Activated CD4-positive, alpha-beta T cell treated with anti-CD3 and anti-CD28 coated beads for 4 hours (primary cell): ENCODE data around the gene KLK12.

Experiments used
- DNase-seq, 2 donors: peaks; one replicate each; pipeline ENCODE4 v3.0.0-alpha.2; 2020

Gene KLK12, protein sequence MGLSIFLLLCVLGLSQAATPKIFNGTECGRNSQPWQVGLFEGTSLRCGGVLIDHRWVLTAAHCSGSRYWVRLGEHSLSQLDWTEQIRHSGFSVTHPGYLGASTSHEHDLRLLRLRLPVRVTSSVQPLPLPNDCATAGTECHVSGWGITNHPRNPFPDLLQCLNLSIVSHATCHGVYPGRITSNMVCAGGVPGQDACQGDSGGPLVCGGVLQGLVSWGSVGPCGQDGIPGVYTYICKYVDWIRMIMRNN

DNA sequence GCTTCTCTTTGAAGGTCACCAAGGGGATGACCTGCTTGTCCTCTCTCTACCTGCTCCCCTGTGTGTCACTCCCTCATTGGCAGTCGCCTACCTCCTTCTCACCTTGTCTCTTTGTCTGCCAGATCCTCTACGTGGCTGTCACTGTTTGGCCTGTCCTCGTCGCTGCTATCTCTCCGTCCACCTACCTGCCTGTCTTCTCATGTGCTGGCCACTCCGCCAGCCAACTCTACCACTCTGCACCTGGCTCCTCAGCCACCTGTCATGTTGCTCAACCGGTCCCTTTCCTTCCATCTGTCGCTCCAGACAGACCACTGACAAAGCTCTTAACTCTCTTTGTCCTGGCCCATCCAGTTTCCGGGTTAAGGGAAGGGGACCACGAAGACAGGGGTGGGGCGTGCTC, at the start of gene KLK12:
TSS of gene KLK12 (minus strand) at position 299 of the 400 bp plus-strand sequence. CDS start 381 bp downstream, outside the sequence.
- DNase-seq: no peak

DNA sequence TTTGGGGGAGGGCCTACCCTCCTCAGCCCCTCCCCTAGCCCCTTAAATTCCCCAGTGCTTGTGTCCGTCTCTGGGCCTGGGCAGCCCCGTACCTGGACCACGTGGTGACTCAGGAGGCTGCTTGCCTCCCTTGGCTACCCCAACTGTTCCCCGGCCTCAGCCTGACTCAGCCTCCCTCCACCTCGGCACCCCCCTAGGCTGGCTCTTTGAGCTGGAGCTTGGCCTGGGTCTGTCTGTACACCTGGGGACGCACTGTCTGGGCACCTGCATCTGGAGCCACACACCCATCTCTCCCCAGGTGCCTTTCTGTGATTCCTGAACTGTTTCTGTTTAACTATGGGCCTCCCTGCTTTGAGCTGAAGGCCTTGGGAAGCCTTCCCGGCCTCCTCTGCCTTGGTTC, 49.7 kb upstream of the KLK12 start:
- DNase-seq: no peak

DNA sequence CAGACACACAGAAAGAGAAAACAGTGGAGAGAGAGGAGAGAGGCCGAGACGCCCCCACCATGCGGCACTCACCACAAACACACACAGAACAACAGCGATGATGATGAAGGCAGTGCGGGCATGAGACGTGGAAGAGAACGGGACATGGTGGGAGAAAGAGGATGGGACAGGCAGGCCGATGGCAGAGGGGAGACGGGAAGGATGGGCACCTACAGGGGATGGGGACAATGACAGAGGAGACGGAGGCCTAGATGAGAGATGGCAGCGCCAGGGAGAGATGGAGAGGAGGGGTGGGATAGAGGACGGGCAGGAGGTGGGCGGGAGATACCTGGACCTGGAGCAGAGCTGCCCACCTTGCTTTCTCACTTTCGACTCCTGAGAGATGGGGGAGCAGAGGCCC, 49.0 kb upstream of the KLK12 start:
- DNase-seq: no peak

DNA sequence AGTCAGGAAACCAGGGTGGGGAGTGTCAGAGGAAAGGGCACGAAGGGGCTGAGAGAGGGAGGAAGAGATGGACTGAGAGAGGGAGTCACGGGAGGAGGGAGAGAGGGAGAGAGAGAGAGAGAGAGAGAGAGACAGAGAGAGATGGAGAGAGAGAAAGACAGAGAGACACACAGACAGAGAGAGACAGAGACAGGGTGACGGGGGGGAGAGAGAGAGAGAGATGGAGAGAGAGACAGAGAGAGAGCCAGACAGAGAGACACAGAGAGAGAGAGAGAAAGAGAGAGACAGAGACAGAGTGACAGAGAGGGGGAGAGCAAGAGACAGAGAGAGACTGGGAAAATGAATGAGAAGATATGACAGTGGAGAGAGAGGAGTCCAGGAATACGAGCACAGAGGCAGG, 48.4 kb upstream of the KLK12 start:
- DNase-seq: no peak

DNA sequence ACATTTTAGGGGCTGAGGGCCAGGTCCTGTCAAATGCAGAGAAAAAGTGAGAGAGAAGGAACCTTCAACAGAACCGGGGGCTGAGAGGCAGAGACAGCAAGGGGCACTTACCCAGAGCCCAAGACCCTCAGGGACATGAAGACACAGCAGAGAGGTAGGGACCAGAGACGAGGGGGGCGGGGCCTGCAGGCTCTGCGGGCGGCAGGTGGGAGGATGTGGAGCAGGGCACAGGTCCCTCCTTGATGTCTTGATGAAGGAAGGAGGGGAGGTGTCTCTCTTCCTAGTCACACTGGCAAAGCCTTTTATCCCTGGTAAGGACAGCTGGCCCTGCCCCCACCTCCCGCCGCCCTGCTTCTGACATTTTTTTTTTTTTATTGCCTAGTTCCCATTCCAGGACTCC, 47.8 kb upstream of the KLK12 start, which contains the start of gene KLK14:
TSS of gene KLK14 (minus strand) at position 277 of the 400 bp plus-strand sequence. CDS start at position 4, 273 bp downstream.
- DNase-seq: no peak

DNA sequence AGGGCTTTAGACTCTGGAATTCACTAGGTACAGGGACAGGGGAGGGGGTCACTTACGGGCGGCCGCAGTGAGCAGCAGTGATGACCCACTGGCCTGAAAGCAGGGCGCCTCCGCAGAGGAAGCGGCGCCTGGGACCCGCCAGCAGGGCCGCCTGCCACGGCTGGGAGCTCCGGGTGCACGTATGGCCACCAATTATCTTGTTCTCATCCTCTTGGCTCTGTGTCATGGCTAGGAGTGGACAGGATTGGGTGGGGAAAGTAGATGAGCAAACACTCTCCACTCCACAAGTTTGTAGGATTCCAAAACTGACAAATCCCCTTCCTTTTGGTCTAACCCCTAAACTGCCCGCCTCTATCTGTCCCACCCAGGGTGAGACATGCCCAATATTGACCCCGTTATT, 46.7 kb upstream of the KLK12 start:
- DNase-seq: no peak

DNA sequence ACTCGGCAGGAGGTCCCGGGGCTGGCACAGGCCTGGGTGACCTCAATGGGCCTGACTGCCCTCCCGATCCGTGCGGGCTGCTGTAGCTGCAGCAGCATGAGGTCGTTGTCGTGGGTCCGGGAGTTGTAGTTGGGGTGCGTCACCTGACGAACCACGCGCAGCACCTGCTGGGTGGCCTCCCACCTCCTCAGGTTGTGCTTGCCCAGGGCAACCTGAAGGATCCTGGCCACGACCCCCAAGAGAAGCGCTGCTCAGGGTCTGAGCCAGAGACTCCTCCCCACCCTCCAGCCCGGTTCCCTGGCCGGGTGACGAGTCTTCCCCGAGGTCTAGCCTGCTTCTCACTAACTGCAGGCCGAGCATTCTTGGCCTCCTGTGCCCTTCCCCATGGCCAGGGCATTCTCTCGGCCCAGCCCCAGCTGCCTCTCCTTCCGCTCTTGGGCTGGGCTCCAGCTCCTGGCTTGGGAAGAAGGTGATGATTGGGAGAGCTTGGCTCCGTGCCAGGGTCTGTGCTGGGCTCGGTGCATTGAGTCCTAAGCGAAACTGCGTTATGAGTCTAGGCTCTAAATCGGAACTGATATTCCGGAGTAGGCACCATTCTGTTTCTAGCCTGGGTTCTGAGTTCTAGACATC, 44.8 kb upstream of the KLK12 start:
- no peak for DNase-seq

DNA sequence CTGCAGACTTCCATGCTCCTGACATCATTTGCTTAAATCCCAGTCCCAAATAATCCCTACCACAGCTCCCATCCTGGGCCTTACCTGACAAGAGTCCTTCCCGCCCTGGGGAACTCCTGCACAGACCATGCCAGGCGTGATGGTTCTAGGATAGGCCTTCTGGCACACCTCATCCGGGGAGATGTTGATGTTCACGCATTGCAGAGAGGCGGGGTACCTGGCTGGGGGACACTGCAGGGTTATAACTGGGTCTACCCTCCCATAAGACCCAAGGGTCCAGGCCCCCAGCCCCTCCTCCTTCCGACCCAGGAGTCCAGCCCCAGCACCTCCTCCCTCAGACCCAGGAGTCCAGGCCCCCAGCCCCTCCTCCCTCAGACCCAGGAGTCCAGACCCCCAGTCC, 43.9 kb upstream of the KLK12 start:
- DNase-seq: no peak

DNA sequence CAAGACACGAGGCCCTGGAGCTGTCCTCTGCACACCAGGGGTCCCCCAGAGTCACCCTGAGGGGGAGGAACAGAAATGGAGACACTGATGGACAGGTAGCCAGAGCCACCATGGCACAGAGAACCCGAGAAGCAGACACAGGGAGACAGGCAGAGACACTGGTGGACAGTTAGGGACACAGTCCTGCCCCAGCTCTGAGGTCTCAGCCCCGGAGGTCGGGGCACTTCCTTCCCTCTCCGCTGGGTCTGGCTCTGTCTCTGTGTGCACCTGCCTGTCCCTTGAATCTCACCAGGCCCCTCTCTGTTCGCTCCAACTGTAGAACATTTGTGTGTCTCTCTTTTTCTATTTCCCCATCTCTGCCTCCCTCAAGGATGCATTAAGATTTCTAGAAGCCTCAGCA, 43.3 kb upstream of the KLK12 start:
- DNase-seq: no peak

DNA sequence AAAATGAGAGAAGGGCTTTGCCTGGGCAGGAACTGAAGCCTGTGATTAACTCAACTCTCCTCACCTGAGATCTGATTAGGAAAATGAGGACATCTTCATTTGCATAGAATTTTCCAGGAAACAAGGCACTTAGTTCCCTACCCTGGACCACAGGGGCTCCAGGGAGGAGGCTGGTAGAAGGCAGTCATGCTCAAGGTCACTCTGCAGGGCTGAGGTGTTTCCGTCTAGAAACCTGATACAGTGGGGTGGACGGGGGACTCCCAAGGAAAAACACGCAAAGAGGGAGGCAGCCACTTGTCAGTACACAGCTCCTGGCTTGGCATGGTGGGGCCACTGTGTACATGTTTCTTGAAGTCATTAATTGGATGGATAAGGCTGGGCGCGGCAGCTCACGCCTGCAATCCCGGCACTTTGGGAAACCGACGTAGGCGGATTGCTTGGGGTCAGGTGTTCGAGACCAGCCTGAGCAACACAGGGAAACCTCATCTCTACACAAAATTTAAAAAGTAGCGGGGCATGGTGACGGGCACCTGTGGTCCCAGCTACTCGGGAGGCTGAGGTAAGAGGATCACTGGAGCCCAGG, 41.9 kb upstream of the KLK12 start:
- DNase-seq: no peak

DNA sequence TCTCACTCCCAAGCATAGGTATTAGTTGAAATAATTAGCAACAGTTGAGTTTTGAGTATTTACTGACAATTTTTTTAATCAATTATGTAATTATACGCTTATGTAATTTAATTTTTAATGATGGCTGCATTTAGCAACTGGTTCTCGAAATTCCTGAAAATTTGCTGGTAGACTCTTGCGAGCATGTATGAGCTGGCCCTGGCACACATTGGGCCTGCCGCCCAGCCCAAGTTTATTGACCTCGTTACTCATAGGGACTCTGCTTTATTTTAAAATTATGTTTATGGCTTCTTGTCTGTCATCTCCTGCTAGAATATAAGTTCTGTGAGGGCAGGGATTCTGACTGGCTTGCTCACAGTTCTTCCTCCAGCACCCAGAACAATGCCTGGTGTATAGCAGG, 41.2 kb upstream of the KLK12 start:
- no peak for DNase-seq

DNA sequence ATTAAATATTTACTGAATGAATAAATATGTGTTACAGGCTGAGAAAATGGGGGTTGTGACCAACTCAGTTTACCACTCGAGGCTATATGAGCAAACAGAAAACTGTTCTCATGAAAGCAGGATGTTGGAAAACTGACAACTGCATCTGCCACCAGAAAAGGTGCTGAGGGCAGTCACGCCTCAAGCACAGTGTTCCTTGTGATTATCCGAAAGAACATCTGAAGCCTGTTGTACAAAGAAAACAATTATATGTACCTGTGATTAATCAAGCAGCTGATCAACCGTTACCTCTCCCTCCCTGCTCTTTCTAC, 36.2 kb upstream of the KLK12 start:
- no peak for DNase-seq

DNA sequence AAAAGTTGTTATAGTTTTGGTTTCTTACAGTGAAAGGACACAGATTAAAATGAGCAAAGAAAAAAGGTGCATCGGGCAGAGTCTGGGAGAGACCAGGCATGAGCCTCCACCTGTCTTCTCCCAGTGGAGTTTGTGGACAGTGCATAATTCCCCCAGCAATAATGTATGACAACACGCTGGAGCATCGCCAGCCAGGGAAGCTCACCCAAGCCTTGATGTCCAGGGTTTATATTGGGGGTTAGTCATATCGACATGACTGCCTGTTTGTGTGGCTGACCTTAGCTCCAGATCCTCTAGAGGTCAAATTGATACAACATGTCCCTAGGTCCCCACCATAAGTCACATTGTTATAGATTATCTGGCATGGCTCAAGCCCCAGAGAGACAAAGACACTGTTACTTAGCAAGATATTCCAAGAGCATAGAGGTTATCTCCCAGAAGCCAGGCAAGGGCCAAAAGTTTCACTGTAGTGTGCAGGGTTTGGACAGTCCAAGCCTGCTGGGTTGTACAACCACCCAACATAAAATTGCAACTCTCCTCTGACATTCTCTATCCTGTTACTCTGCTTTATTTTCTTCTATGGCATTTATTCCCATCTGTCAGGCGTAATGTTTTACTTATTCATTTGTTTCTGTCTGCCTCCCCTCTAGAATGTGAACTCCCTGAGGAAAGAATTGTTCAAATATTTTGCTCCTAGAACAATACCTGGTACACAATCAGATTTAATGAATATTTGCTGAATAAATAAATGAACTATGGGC, 35.7 kb upstream of the KLK12 start:
- no peak for DNase-seq

DNA sequence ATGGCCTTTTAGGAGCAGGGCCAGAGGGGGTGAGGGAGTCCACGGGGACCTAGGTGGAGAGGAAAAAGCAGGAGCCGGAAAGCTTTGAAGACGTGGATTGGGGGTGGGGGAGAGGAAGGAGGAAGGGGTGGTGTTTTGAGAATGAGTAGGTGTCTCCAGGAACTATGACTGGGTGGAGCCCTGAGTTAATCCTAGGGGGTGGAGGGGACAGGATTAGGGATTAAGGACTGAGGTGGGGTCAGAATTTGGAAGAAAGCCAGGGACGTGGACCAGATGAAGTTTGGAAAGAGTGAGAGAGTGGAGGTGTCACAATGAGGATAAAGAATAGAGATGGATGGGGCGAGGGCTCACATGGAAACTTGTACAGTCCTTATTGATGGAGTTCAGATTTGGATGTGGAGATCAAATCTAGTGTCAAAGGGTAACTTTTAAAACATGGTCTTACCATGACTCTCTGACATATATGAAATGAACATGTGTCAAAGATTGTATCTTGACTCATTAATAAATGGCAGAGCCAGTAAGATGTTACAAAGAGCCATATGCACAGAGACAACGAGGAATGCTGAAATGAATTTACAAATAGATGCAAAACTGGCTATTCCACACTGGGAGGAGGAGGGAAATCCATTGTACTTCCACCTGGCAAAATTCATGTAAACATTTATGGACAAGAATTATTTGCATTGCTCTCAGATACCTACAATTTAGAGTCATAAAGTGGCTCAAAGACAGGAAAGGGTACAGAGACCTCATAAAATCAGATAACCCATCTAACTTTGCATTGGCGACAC, 31.8 kb upstream of the KLK12 start:
- DNase-seq: no peak

DNA sequence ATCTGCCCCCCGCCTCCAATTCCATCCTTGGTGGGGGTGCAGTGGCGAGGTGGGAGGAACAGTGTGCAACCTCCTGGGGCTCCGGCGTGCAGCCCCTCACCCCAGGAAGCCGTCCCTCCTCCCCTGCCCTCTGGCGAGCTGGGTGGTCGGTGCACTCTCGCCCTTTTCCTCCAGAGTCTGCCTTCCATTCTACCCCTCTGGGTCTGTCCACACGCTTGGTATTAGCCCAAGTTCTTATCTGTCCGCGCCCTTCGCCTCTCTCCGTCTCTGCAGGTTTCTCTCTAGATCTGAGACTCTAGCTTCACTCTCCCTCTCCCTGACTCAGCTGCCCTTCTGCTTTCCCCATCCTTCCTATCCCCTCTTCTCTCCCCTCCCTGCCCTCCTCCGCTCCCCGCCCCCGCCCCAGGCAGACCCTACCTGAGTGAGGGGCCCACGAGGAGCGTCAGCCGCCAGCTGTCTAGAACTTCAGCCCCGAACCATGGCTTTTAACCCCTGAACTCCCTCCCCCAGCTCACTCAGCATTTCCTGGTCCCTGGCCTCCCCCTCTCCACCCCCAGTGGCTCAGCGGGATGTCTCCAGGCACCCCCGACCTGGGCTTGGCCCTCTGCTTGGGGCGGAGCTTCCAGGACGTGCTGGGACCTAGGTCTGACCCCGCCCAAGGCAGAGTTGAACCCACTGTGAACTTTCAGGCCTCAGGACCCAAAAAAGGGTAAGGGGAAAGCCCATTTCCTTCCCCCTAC, 30.6 kb upstream of the KLK12 start:
- DNase-seq: no peak

DNA sequence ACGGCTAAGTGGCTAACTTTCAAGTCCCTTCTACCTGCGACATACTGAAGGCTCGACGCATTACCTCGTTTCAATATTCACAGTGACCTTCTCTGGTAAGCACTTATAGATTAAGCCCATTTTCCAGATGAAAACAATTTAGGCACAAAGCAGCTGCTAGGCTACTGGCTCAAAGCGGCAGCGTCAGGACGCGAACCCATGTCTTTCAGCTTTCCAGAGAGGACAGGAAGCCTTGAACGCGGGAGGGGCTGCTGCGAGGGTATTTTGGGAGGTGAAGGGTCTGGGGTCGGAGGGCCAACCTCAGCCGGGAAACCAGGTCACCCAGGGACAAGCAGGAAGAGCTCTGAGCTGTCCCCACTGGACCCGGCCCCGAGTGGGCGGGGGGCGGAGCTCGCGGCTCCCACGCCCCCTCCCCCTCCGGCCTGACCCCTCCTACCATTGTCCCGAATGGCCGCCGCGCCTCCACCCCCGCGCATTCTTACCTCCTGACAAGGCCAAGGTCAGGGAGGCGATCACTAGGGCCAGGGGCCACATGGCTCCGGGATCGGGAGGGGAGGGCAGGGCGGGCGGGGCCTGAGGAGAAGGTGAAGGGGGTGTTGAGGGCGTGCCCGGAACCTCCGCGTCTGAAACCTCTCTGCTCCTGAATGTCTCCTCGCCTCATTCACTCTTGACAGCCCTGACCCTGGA, 29.9 kb upstream of the KLK12 start, which contains the start of gene KLK13:
TSS of gene KLK13 (minus strand) at position 559 of the 687 bp plus-strand sequence. CDS start at position 534, 25 bp downstream.
- no peak for DNase-seq

DNA sequence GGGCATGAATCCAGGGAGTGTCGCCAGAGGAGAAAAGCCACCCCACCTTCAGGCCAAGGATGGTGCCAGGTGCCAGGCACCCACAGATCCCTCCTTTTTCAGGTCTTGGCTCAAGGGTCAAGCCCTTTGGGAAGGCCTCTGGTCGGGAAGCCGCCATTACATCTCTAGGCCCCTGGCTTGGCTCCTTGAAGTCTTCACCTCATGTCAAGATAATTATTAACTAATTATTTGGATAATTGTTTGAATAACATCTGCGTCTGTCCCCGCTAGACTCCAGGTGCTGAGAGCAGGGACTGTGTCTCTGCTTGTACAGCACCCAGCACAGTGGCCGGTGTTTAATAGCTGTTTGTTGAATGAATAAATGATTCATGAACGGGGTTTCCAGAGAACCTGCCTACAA, 28.9 kb upstream of the KLK12 start:
- no peak for DNase-seq

DNA sequence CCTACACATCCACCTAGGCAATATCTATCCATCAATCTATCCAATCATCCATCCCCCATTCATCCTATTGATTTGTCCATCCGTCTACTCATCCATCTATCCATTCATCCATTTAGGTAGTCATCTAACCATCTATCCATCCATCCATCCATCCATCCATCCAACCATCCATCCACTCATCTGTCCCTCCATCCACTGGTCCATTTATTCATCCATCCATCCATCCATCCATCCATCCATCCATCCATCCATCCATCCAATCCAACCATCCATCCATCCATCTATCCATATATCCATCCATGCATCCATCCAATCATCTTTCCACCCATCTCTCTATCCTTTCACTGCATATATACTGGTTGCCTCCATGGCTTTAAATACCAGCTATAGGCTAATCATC, 26.2 kb upstream of the KLK12 start:
- DNase-seq: no peak

DNA sequence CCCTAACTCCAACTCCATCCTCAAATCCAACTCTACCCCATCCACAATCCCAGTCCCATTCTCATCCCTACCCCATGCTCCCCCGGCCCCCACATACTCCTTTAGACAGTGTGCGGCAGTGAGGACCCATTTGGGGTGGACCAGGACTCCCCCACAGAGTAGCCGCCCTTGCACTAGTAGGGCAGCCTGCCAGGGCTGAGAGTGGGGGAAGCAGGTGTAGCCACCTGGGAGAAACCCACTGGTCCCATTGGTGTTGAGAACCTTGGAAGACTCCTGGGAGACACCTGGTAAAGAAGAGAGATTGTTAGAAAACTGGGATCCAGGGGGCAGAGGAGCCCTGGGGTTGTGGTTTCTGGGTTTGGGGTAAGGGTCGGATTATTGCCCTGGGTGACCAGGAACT, 25.5 kb upstream of the KLK12 start:
- DNase-seq: no peak

DNA sequence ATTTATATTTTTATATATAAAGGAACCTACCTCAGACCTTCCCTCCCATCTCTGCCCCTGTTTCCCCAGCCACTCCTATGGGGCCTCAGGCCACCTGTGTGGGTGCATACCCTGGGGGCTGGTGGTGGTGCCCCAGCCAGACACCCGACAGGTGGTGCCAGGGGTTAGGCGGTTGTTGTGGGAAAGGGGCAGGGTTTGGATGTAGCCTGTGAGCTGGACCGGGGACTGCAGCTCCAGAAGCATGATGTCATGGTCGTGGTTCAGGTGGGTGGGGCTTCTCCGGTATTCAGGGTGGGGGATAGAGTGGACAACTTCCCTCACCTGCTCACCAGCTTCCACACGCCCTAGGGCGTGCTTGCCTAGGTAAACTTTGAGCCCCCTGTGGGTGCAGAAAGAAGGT, 24.9 kb upstream of the KLK12 start:
- DNase-seq: no peak

DNA sequence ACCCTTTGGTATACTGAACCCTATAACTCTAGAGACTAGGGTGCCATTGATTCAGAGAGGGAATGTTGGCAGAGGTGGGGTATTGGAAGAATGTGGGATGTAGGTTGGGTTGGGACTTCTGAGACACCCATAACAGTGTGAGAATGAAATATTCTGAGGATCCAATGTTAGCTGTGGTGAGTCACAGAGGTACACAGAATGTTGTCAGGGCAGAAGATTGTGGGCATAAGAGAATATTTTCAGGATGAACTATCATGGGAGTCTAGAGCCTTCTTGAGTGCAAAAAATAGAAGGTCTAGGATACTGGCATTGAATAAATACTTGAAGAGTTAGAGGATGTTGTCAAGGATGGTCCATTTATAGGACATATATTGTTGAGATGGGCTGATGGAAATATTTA, 21.1 kb upstream of the KLK12 start:
- no peak for DNase-seq

DNA sequence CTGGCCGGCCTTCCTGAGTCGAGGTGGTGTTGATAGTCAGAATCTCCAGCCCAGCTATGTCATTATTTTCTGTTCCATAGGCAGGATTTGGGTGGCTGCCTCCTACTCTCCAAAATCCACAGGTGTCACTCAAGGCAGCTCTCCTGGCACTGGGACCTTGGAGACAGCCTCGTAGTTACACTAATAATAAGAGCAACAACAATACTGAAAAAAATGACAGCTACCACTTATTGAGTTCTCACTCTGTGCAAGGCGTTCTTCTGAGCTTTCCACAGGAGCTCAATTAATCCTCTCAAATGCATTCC, 12.2 kb upstream of the KLK12 start:
- no peak for DNase-seq
